ENCODE results near the gene MYH9.
"Not testable (repeated sequence)": the region's sequence is repeated elsewhere in the genome, so short reads cannot be mapped to it uniquely, and the experiment has no call there.

The MYH9 gene

GRCh38 chr22:36413022-36413775 lies 25.4 kb upstream of the MYH9 start:
- DNase-seq: no peak

- DNase-seq: peak; percentile 41
These were observed 24.0 kb upstream of the MYH9 start for GRCh38 chr22:36411589-36412258.

- DNase-seq: peak; percentile 82
These were observed 22.4 kb upstream of the MYH9 start for GRCh38 chr22:36409911-36410756.

GRCh38 chr22:36409554-36409910 lies 21.8 kb upstream of the MYH9 start:
- not testable (repeated sequence) for DNase-seq

- DNase-seq: no peak
These were observed 21.3 kb upstream of the MYH9 start for GRCh38 chr22:36409056-36409455.

GRCh38 chr22:36406721-36407120 lies 19.0 kb upstream of the MYH9 start:
- no peak for DNase-seq

GRCh38 chr22:36405671-36406538 lies 18.1 kb upstream of the MYH9 start:
- peak; percentile 84 for DNase-seq

- peak; percentile 28 for DNase-seq
These were observed 17.5 kb upstream of the MYH9 start for GRCh38 chr22:36405221-36405661.

GRCh38 chr22:36404446-36404845 lies 16.7 kb upstream of the MYH9 start:
- no peak for DNase-seq

- no peak for DNase-seq
These were observed 11.7 kb upstream of the MYH9 start for GRCh38 chr22:36399472-36399778.

- no peak for DNase-seq
These were observed 11.1 kb upstream of the MYH9 start for GRCh38 chr22:36398601-36399471.

GRCh38 chr22:36397131-36398093 lies 9.6 kb upstream of the MYH9 start:
- no peak for DNase-seq

- no peak for DNase-seq
These were observed 8.1 kb upstream of the MYH9 start for GRCh38 chr22:36395915-36396314.

- DNase-seq: no peak
These were observed 7.5 kb upstream of the MYH9 start for GRCh38 chr22:36395055-36395849.

GRCh38 chr22:36391638-36392037 lies 3.9 kb upstream of the MYH9 start:
- no peak for DNase-seq

- not testable (repeated sequence) for DNase-seq
These were observed 1.4 kb upstream of the MYH9 start for GRCh38 chr22:36389122-36389521.

GRCh38 chr22:36387709-36387958 lies 133 bp downstream of the MYH9 start:
- no peak for DNase-seq

- peak; percentile 76 for DNase-seq
These were observed 663 bp downstream of the MYH9 start for GRCh38 chr22:36386900-36387708.

GRCh38 chr22:36386351-36386899 lies 1.3 kb downstream of the MYH9 start:
- DNase-seq: peak; percentile 74

Data from CD4-positive, alpha-beta T cell treated with Interleukin-15 for 1 hour (primary cell).